HepG2 (cell line): Measurements from ENCODE around the gene GPATCH8. TPM values are rescaled to one million over a fixed set of nuclear protein-coding genes. Genes with fewer than 3 reads are reported as not detected.
A peak's percentile ranks its signal among the peaks of the same experiment; 100 is the strongest.

Source experiments
- ATF1 ChIP-seq: IDR thresholded peaks from 2 replicates; pipeline ENCODE4 v1.6.1; 2016; ENCODE audit warnings: mild to moderate bottlenecking, control low read depth
- EP300 ChIP-seq, 3 experiments: sonication (generic) in 1 of 3; formaldehyde crosslinking in 1 of 3; IDR thresholded peaks; 2 replicates each; pipeline versions ENCODE4 v1.5.1 to v1.6.1; 2011 to 2020; ENCODE audit warnings: low read depth in 2 of 3, low read length in 2 of 3, borderline replicate concordance in 1 of 3, improper control_type of control experiment in 1 of 3, mild to moderate bottlenecking in 1 of 3, missing genetic modification reagents in 1 of 3, moderate library complexity in 1 of 3
- KLF16 ChIP-seq, 2 experiments: sonication (generic) in 1 of 2; formaldehyde crosslinking in 1 of 2; IDR thresholded peaks; 2 replicates each; pipeline versions ENCODE4 v1.6.1 to v1.8.0; 2016 to 2023; ENCODE audit warnings: missing genetic modification reagents in 2 of 2, missing compliant biosample characterization in 1 of 2
- LCORL ChIP-seq, 2 experiments: fragments of 450-650 bp in 1 of 2; sonication (generic) in 1 of 2; formaldehyde crosslinking in 1 of 2; IDR thresholded peaks; 2 replicates each; pipeline versions ENCODE4 v1.5.0 to v1.6.1; 2017 to 2020; ENCODE audit warnings: antibody characterized with exemption in 1 of 2, missing genetic modification reagents in 1 of 2
- NFYC ChIP-seq: IDR thresholded peaks from 2 replicates; pipeline ENCODE4 v1.6.1; 2016; ENCODE audit warnings: missing genetic modification reagents, missing compliant biosample characterization
- REPIN1 ChIP-seq: sonication (generic); formaldehyde crosslinking; IDR thresholded peaks from 2 replicates; pipeline ENCODE4 v1.8.0; 2022; ENCODE audit warnings: missing genetic modification reagents, low read depth, mild to moderate bottlenecking, borderline replicate concordance
- SRSF1 ChIP-seq: fragments of 200-400 bp; formaldehyde crosslinking; optimal IDR thresholded peaks from 2 replicates; pipeline ENCODE3; 2017; ENCODE audit warnings: mild to moderate bottlenecking, low read depth, low read length, moderate library complexity
- ZBTB38 ChIP-seq: sonication (generic); formaldehyde crosslinking; IDR thresholded peaks from 2 replicates; pipeline ENCODE4 v1.5.1; 2020; ENCODE audit warnings: mild to moderate bottlenecking, missing genetic modification reagents
- ZMAT3 ChIP-seq: sonication (generic); formaldehyde crosslinking; conservative IDR thresholded peaks from 2 replicates; pipeline ENCODE4 v1.7.0; 2021; ENCODE audit warnings: missing genetic modification reagents
- ZNF292 ChIP-seq: sonication (generic); formaldehyde crosslinking; IDR thresholded peaks from 2 replicates; pipeline ENCODE4 v1.8.1; 2022; ENCODE audit warnings: mild to moderate bottlenecking, low read depth, missing genetic modification reagents, borderline replicate concordance
- ZNF709 ChIP-seq: sonication (generic); formaldehyde crosslinking; IDR thresholded peaks from 2 replicates; pipeline ENCODE4 v1.5.0; 2020; ENCODE audit warnings: mild to moderate bottlenecking, missing genetic modification reagents
- ZNF879 ChIP-seq: sonication (generic); formaldehyde crosslinking; IDR thresholded peaks from 2 replicates; pipeline ENCODE4 v1.8.1; 2023; ENCODE audit warnings: missing genetic modification reagents
- polyA plus RNA-seq, 8 experiments: library from polyadenylated mRNA; depleted of rRNA in 3 of 8; stranded (reverse) in 7 of 8; unstranded in 1 of 8; fragments of >200 nt; fragmentation: Illumina TruSeq in 4 of 8; extraction: Trizol in 4 of 8; gene quantifications; 2 replicates each; pipeline versions ENCODE4 v1.2.1 to v1.2.3, GENCODE V29; 2011 to 2016; ENCODE audit warnings: low read depth in 4 of 8, missing spikeins in 1 of 8, mixed read lengths in 1 of 8; ENCODE audit not compliant: insufficient read depth in 1 of 8
- total RNA-seq, 5 experiments: library from RNA; depleted of rRNA; stranded (reverse); fragments of >200 nt; fragmentation: Illumina TruSeq; extraction: Trizol; gene quantifications; 2 replicates each; pipeline ENCODE4 v1.2.3, GENCODE V29; 2016; ENCODE audit warnings: low read depth in 1 of 5
- TF ChIP-seq, protein P1 (sequence below): IDR thresholded peaks from 2 replicates; pipeline ENCODE4 v1.6.1; 2016; ENCODE audit warnings: missing compliant biosample characterization, missing genetic modification reagents, borderline replicate concordance
- TF ChIP-seq, protein P2 (sequence below): IDR thresholded peaks from 2 replicates; pipeline ENCODE4 v1.6.1; 2016; ENCODE audit warnings: missing genetic modification reagents, missing compliant biosample characterization
- TF ChIP-seq, protein P3 (sequence below): sonication (generic); formaldehyde crosslinking; conservative IDR thresholded peaks from 2 replicates; pipeline ENCODE4 v1.4.0; 2020; ENCODE audit warnings: missing genetic modification reagents
- TF ChIP-seq, protein P4 (sequence below): IDR thresholded peaks from 2 replicates; pipeline ENCODE4 v1.6.1; 2018; ENCODE audit warnings: missing genetic modification reagents, mild to moderate bottlenecking, missing compliant biosample characterization
- TF ChIP-seq, protein P5 (sequence below): IDR thresholded peaks from 2 replicates; pipeline ENCODE4 v1.6.1; 2016; ENCODE audit warnings: missing compliant biosample characterization, missing genetic modification reagents, borderline replicate concordance
- TF ChIP-seq, protein P6 (sequence below): sonication (generic); formaldehyde crosslinking; conservative IDR thresholded peaks from 2 replicates; pipeline ENCODE4 v1.4.0; 2020; ENCODE audit warnings: missing genetic modification reagents

Gene GPATCH8
- total and polyA plus RNA-seq, 2 of the 13 experiments (the other 11 are each of a cell fraction or from before 2014, with no cell fraction given), result 20.7 to 21.5 TPM

DNA sequence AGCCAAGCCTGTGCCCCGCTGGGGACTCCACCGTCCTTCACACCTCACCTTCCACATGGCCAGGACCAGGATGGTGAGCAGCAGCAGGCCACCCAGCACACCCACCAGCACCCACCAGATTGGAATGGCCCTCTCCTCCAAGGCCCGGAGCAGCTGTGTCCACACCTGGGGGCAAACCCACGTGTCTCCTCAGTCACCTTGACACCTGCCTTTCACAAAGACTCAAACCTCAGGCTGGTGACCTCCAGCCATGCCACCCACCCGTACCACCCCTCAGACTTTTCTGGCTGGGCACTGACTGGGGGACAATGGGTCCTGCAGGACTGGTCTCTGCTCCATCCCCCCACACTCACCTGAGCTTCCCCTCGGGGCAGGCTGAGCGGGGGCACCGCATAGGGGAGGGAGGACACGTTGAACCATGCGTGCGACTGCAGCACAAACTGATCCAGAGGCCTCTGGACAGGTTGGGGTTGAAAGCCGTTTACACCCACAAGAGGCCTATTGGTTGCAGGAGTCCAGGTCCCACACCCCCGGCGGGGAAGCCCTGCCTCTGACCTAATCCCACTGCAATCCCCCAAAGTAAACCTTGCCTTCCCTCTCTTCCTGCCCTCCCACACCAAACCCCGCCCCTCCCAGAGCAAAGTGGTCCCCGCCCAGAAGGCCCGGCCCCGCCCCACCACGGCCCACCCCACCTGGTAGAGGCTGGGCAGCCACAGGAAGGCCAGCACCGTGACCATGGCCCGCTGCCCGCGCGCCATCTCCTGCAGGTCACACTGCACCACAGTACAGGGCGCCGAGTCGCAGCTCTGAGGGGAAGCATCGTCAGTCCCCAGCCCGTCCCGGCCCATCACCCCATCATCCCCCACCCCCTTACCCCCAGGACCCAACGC, 128.7 kb downstream of the GPATCH8 start (continued):
- TF ChIP-seq, protein P1, sequence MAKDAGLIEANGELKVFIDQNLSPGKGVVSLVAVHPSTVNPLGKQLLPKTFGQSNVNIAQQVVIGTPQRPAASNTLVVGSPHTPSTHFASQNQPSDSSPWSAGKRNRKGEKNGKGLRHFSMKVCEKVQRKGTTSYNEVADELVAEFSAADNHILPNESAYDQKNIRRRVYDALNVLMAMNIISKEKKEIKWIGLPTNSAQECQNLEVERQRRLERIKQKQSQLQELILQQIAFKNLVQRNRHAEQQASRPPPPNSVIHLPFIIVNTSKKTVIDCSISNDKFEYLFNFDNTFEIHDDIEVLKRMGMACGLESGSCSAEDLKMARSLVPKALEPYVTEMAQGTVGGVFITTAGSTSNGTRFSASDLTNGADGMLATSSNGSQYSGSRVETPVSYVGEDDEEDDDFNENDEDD, result no peak; the same call in 1 of the 2 replicates
- TF ChIP-seq ZNF709 (CRISPR knock-in tag), result no peak
- TF ChIP-seq, protein P2, sequence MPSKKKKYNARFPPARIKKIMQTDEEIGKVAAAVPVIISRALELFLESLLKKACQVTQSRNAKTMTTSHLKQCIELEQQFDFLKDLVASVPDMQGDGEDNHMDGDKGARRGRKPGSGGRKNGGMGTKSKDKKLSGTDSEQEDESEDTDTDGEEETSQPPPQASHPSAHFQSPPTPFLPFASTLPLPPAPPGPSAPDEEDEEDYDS (CRISPR knock-in tag), result peak; percentile 45; the same call in 1 of the 2 replicates
- TF ChIP-seq, protein P3, sequence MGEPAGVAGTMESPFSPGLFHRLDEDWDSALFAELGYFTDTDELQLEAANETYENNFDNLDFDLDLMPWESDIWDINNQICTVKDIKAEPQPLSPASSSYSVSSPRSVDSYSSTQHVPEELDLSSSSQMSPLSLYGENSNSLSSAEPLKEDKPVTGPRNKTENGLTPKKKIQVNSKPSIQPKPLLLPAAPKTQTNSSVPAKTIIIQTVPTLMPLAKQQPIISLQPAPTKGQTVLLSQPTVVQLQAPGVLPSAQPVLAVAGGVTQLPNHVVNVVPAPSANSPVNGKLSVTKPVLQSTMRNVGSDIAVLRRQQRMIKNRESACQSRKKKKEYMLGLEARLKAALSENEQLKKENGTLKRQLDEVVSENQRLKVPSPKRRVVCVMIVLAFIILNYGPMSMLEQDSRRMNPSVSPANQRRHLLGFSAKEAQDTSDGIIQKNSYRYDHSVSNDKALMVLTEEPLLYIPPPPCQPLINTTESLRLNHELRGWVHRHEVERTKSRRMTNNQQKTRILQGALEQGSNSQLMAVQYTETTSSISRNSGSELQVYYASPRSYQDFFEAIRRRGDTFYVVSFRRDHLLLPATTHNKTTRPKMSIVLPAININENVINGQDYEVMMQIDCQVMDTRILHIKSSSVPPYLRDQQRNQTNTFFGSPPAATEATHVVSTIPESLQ (CRISPR knock-in tag), result no peak
- peak; percentile 58 for TF ChIP-seq NFYC (CRISPR knock-in tag)
- 0 out of 2 replicates have a peak, but pooled peaks have one; percentile 62 for TF ChIP-seq ZNF879 (CRISPR knock-in tag)
- TF ChIP-seq, protein P4, sequence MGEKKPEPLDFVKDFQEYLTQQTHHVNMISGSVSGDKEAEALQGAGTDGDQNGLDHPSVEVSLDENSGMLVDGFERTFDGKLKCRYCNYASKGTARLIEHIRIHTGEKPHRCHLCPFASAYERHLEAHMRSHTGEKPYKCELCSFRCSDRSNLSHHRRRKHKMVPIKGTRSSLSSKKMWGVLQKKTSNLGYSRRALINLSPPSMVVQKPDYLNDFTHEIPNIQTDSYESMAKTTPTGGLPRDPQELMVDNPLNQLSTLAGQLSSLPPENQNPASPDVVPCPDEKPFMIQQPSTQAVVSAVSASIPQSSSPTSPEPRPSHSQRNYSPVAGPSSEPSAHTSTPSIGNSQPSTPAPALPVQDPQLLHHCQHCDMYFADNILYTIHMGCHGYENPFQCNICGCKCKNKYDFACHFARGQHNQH (CRISPR knock-in tag), result peak; percentile 19; the same call in 1 of the 2 replicates
- no peak for TF ChIP-seq KLF16 (CRISPR knock-in tag; IDR thresholded peaks at IDR 0.05)
- TF ChIP-seq ZNF292 (CRISPR knock-in tag), result peak; percentile 43; the same call in 1 of the 2 replicates
- TF ChIP-seq ZBTB38 (CRISPR knock-in tag), result peak; percentile 73
- TF ChIP-seq EP300 (IDR thresholded peaks at IDR 0.05; ENCODE audit: low read depth in 2 of 2, low read length in 2 of 2), result peak in 1 of 2 experiments; percentile 31; a peak in 1 of 4 replicates
- no peak for TF ChIP-seq EP300 (CRISPR knock-in tag; IDR thresholded peaks at IDR 0.05; ENCODE audit: borderline replicate concordance)
- TF ChIP-seq ATF1 (CRISPR knock-in tag), result no peak
- TF ChIP-seq LCORL (IDR thresholded peaks at IDR 0.05), result no peak
- TF ChIP-seq LCORL (CRISPR knock-in tag; IDR thresholded peaks at IDR 0.05), result peak; percentile 62
- TF ChIP-seq REPIN1 (CRISPR knock-in tag), result no peak
- TF ChIP-seq SRSF1, result peak; percentile 41
- TF ChIP-seq, protein P5, sequence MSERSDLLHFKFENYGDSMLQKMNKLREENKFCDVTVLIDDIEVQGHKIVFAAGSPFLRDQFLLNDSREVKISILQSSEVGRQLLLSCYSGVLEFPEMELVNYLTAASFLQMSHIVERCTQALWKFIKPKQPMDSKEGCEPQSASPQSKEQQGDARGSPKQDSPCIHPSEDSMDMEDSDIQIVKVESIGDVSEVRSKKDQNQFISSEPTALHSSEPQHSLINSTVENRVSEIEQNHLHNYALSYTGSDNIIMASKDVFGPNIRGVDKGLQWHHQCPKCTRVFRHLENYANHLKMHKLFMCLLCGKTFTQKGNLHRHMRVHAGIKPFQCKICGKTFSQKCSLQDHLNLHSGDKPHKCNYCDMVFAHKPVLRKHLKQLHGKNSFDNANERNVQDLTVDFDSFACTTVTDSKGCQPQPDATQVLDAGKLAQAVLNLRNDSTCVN, result 0 out of 2 replicates have a peak, but pooled peaks have one; percentile 31
- TF ChIP-seq ZMAT3 (CRISPR knock-in tag), result peak; percentile 75; the same call in 1 of the 2 replicates
- TF ChIP-seq, protein P6, sequence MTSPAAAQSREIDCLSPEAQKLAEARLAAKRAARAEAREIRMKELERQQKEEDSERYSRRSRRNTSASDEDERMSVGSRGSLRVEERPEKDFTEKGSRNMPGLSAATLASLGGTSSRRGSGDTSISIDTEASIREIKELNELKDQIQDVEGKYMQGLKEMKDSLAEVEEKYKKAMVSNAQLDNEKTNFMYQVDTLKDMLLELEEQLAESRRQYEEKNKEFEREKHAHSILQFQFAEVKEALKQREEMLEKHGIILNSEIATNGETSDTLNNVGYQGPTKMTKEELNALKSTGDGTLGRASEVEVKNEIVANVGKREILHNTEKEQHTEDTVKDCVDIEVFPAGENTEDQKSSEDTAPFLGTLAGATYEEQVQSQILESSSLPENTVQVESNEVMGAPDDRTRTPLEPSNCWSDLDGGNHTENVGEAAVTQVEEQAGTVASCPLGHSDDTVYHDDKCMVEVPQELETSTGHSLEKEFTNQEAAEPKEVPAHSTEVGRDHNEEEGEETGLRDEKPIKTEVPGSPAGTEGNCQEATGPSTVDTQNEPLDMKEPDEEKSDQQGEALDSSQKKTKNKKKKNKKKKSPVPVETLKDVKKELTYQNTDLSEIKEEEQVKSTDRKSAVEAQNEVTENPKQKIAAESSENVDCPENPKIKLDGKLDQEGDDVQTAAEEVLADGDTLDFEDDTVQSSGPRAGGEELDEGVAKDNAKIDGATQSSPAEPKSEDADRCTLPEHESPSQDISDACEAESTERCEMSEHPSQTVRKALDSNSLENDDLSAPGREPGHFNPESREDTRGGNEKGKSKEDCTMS (CRISPR knock-in tag), result no peak
